Stimulated activated CD4-positive, alpha-beta T cell treated with anti-CD3 and anti-CD28 coated beads, Interleukin-4, amount 100 ng/mL, for 24 hours (primary cell): ENCODE measurements around the gene INVS.
"Not testable (repeated sequence)": the region's sequence is repeated elsewhere in the genome, so short reads cannot be mapped to it uniquely, and the experiment has no call there.

Experiments used
- DNase-seq: peaks from one replicate; pipeline ENCODE4 v3.0.0-alpha.2; 2020

INVS gene

GRCh38 chr9:100086097-100086635 lies 12.9 kb upstream of the INVS start:
- DNase-seq = no peak

GRCh38 chr9:100087218-100087617 lies 11.8 kb upstream of the INVS start:
- no peak for DNase-seq

GRCh38 chr9:100088202-100088601 lies 10.8 kb upstream of the INVS start:
- DNase-seq = peak; percentile 15

- no peak for DNase-seq
Measured at GRCh38 chr9:100090880-100091279, 8.2 kb upstream of the INVS start.

GRCh38 chr9:100091650-100092049 lies 7.4 kb upstream of the INVS start:
- DNase-seq = no peak

- DNase-seq = no peak
Measured at GRCh38 chr9:100092066-100092465, 7.0 kb upstream of the INVS start.

GRCh38 chr9:100094411-100094810 lies 4.6 kb upstream of the INVS start:
- not testable (repeated sequence) for DNase-seq

- no peak for DNase-seq
Measured at GRCh38 chr9:100096378-100096916, 2.6 kb upstream of the INVS start.

- DNase-seq = peak; percentile 27
Measured at GRCh38 chr9:100098046-100098886, 777 bp upstream of the INVS start.

- DNase-seq = peak; percentile 11
Measured at GRCh38 chr9:100099722-100100042, 639 bp downstream of the INVS start.

GRCh38 chr9:100100146-100100667 lies 1.2 kb downstream of the INVS start:
- no peak for DNase-seq

GRCh38 chr9:100101608-100102007 lies 2.6 kb downstream of the INVS start:
- no peak for DNase-seq

GRCh38 chr9:100104314-100104713 lies 5.3 kb downstream of the INVS start:
- DNase-seq = no peak

- no peak for DNase-seq
Measured at GRCh38 chr9:100105861-100106260, 6.8 kb downstream of the INVS start.

- DNase-seq = no peak
Measured at GRCh38 chr9:100106616-100107015, 7.6 kb downstream of the INVS start.

- no peak for DNase-seq
Measured at GRCh38 chr9:100108559-100108958, 9.5 kb downstream of the INVS start.

- no peak for DNase-seq
Measured at GRCh38 chr9:100111235-100111634, 12.2 kb downstream of the INVS start.

GRCh38 chr9:100112677-100113336 lies 13.8 kb downstream of the INVS start:
- DNase-seq = no peak

- no peak for DNase-seq
Measured at GRCh38 chr9:100117316-100117715, 18.3 kb downstream of the INVS start.

- DNase-seq = no peak
Measured at GRCh38 chr9:100120286-100120685, 21.2 kb downstream of the INVS start.

GRCh38 chr9:100125236-100125635 lies 26.2 kb downstream of the INVS start:
- DNase-seq = no peak

- no peak for DNase-seq
Measured at GRCh38 chr9:100125910-100126309, 26.9 kb downstream of the INVS start.

GRCh38 chr9:100126423-100126822 lies 27.4 kb downstream of the INVS start:
- DNase-seq = no peak

GRCh38 chr9:100129772-100130171 lies 30.7 kb downstream of the INVS start:
- DNase-seq = no peak
